ENCODE data around the gene SLC8A2.
"Not testable (repeated sequence)": the region's sequence is repeated elsewhere in the genome, so short reads cannot be mapped to it uniquely, and the experiment has no call there.

The SLC8A2 gene

DNA sequence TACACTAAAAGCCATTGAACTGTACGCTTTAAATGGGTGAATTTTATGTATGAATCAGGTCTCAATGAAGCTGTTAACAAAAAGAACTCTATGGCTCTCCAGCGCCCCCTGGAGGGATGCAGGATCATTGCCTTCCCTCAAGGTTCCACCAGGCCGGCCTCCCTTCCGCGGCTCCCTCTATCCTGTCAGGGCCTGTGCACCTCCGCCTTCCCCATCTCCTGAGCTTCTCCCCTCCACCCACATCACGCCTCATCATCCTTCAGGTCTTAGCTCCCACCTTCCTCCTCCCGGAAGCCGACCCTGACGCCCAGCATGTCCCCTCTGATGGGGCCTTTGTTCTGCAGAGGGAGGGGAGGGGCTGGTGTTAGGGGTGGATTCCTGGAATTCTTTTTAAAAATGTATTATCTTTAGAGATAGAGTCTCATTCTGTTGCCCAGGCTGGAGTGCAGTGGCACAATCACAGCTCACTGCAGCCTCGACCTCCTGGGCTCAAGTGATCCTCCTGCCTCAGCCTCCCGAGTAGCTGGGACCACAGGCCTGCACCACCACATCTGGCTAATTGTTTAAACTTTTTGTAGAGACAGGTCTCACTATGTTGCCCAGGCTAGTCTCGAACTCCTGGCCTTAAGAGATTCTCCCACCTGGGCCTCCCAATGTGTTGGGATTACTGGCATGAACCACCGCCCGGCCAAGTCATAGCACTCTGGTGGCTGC lies 80.0 kb downstream of the SLC8A2 start:
- Histone ChIP-seq H2BK12ac (ENCODE audit: low read length) (no peak overlapping the region), H3K36me3 (replicated peaks in 1 of 2; ENCODE audit: control insufficient read depth in 2 of 2, insufficient read depth in 2 of 2, low read length in 2 of 2) (no peaks in the 10 kb centered on the region), H3K9me3 (replicated peaks in 1 of 2; ENCODE audit: control insufficient read depth in 2 of 2, insufficient read depth in 1 of 2, low read depth in 1 of 2, low read length in 2 of 2) (no peaks in the 10 kb centered on the region), H3K18ac (ENCODE audit: low read length) (peak overlapping the region; percentile 92), H2AFZ (ENCODE audit: low read length) (peak overlapping the region; percentile 85), H2BK120ac (ENCODE audit: low read depth, low read length) (no peak overlapping the region), H3K27me3 (ENCODE audit: control insufficient read depth in 3 of 3, insufficient read depth in 3 of 3, low read depth in 1 of 3, low read length in 3 of 3) (no peaks in the 10 kb centered on the region), H3K4me2 (ENCODE audit: insufficient read depth, low read length, poor library complexity, severe bottlenecking) (no peak overlapping the region), H3K23ac (ENCODE audit: low read depth, low read length, poor library complexity) (no peak overlapping the region), H3K4me1 (ENCODE audit: control insufficient read depth in 2 of 2, insufficient read depth in 1 of 2, low read depth in 1 of 2, low read length in 2 of 2) (peaks cover 4% of the 10 kb centered on the region in 2 donors), H3K27ac (replicated peaks; ENCODE audit: low read length) (peak overlapping the region; percentile 2), H2BK15ac (ENCODE audit: low read length) (peak overlapping the region; percentile 59), H3K9ac (ENCODE audit: low read depth, low read length, poor library complexity) (no peak overlapping the region), H2BK5ac (ENCODE audit: low read length) (no peak overlapping the region), H3K4me3 (ENCODE audit: low read length in 2 of 2) (no peak overlapping the region), H3K79me1 (ENCODE audit: low read depth, low read length) (no peaks in the 10 kb centered on the region), H2AK5ac (ENCODE audit: low read depth, low read length) (no peak overlapping the region), H4K91ac (ENCODE audit: low read depth, low read length, poor library complexity) (no peak overlapping the region), H3K14ac (ENCODE audit: low read length) (no peak overlapping the region), H4K8ac (ENCODE audit: low read depth, low read length) (no peak overlapping the region), H3K4ac (ENCODE audit: low read length) (no peak overlapping the region)
- no CpG with 5 or more reads among the region's 15 CpGs for WGBS, 2 donors (ENCODE audit: extremely low coverage in 2 of 2, insufficient read length in 2 of 2, insufficient replicate concordance in 1 of 2)
- DNase-seq (ENCODE audit: low spot score) = peak; percentile 52

DNA sequence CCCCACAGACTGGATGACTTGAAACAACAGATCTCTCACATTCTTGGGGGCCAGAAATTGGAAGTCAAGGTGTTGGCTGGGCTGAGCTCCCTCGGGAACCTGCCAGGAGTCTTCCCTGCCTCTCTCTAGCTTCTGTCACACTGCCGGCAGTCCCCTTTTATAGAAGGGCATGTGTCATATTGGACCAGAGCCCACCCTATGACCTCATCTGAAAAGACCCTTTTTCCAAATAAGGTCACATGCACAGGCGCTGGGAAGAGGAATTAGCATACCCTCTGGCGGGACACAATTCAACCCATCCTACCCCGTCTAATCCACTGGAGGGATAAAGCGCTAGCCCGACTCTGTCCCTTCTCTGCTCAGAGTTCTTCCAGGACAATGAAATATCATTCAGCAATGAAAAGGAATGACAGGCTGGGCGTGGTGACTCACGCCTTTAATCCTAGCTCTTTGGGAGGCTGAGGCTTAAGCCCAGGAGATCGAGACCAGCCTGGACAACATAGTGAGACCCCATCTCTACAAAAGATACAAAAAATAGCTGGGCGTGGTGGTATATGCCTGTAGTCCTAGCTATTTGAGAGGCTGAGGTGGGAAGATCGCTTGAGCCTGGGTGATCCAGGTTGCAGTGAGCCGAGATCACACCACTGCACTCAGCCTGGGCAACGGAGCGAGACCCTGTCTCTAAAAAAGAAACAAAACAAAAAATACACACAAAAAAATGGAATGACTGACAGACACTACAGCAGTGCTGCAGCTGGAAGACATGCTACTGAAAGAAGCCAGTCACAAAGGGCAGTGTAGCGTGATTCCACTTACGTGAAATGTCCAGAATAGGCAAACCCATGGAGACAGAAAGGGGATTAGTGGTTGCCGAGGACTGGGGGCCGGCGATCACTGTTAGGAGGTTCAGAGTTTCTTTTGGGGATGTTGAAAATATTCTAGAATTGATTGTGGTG lies 80.9 kb downstream of the SLC8A2 start:
- H2BK120ac ChIP-seq (ENCODE audit: low read depth, low read length) = no peak overlapping the region
- no peak overlapping the region for H2BK5ac ChIP-seq (ENCODE audit: low read length)
- peak overlapping the region; percentile 2 for H3K27ac ChIP-seq (replicated peaks; ENCODE audit: low read length)
- WGBS, 2 donors (ENCODE audit: extremely low coverage in 2 of 2, insufficient read length in 2 of 2, insufficient replicate concordance in 1 of 2) = no CpG with 5 or more reads among the region's 20 CpGs
- no peak overlapping the region for H2AK5ac ChIP-seq (ENCODE audit: low read depth, low read length)
- H3K36me3 ChIP-seq (replicated peaks in 1 of 2; ENCODE audit: control insufficient read depth in 2 of 2, insufficient read depth in 2 of 2, low read length in 2 of 2) = no peaks in the 10 kb centered on the region
- H3K23ac ChIP-seq (ENCODE audit: low read depth, low read length, poor library complexity) = no peak overlapping the region
- H4K91ac ChIP-seq (ENCODE audit: low read depth, low read length, poor library complexity) = no peak overlapping the region
- no peak overlapping the region for H2BK12ac ChIP-seq (ENCODE audit: low read length)
- H3K79me1 ChIP-seq (ENCODE audit: low read depth, low read length) = no peaks in the 10 kb centered on the region
- no peak overlapping the region for H2AFZ ChIP-seq (ENCODE audit: low read length)
- H3K4me2 ChIP-seq (ENCODE audit: insufficient read depth, low read length, poor library complexity, severe bottlenecking) = no peak overlapping the region
- no peaks in the 10 kb centered on the region for H3K27me3 ChIP-seq (ENCODE audit: control insufficient read depth in 3 of 3, insufficient read depth in 3 of 3, low read depth in 1 of 3, low read length in 3 of 3)
- no peak overlapping the region for H3K9ac ChIP-seq (ENCODE audit: low read depth, low read length, poor library complexity)
- H3K4me1 ChIP-seq (ENCODE audit: control insufficient read depth in 2 of 2, insufficient read depth in 1 of 2, low read depth in 1 of 2, low read length in 2 of 2) = peaks cover 4% of the 10 kb centered on the region in 2 donors
- no peak overlapping the region for H3K14ac ChIP-seq (ENCODE audit: low read length)
- H3K9me3 ChIP-seq (replicated peaks in 1 of 2; ENCODE audit: control insufficient read depth in 2 of 2, insufficient read depth in 1 of 2, low read depth in 1 of 2, low read length in 2 of 2) = no peaks in the 10 kb centered on the region
- H3K4me3 ChIP-seq (ENCODE audit: low read length in 2 of 2) = no peak overlapping the region
- no peak overlapping the region for H2BK15ac ChIP-seq (ENCODE audit: low read length)
- DNase-seq (ENCODE audit: low spot score) = no peak
- no peak overlapping the region for H3K18ac ChIP-seq (ENCODE audit: low read length)
- H3K4ac ChIP-seq (ENCODE audit: low read length) = no peak overlapping the region
- H4K8ac ChIP-seq (ENCODE audit: low read depth, low read length) = no peak overlapping the region

DNA sequence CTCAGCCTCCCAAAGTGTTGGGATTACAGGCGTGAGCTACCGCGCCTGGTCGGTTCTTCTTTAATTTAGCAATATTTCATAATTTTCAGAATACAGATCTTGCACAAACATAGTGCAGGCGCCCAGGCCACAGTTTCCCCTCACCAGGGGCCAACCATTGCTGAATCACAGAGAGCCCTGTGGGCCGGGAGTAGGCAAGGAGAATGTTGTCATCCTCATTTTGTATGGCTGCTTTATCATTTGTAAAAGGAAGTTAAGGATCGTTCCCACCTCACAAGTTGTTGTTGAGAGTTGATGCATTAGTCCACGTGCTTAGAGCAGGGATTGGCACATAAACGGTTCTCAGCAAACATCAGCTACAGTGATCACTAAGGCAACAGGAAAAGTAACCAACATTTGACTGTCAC lies 82.5 kb downstream of the SLC8A2 start:
- Histone ChIP-seq H3K9ac (ENCODE audit: low read depth, low read length, poor library complexity) (no peak overlapping the region), H3K4ac (ENCODE audit: low read length) (no peak overlapping the region), H2AFZ (ENCODE audit: low read length) (no peak overlapping the region), H3K36me3 (replicated peaks in 1 of 2; ENCODE audit: control insufficient read depth in 2 of 2, insufficient read depth in 2 of 2, low read length in 2 of 2) (no peaks in the 10 kb centered on the region), H3K27ac (replicated peaks; ENCODE audit: low read length) (no peak overlapping the region), H3K4me2 (ENCODE audit: insufficient read depth, low read length, poor library complexity, severe bottlenecking) (no peak overlapping the region), H2BK12ac (ENCODE audit: low read length) (no peak overlapping the region), H4K8ac (ENCODE audit: low read depth, low read length) (no peak overlapping the region), H2BK5ac (ENCODE audit: low read length) (no peak overlapping the region), H3K27me3 (ENCODE audit: control insufficient read depth in 3 of 3, insufficient read depth in 3 of 3, low read depth in 1 of 3, low read length in 3 of 3) (no peaks in the 10 kb centered on the region), H3K4me1 (ENCODE audit: control insufficient read depth in 2 of 2, insufficient read depth in 1 of 2, low read depth in 1 of 2, low read length in 2 of 2) (peaks cover 4% of the 10 kb centered on the region in 2 donors), H2BK120ac (ENCODE audit: low read depth, low read length) (no peak overlapping the region), H2BK15ac (ENCODE audit: low read length) (no peak overlapping the region), H3K18ac (ENCODE audit: low read length) (no peak overlapping the region), H2AK5ac (ENCODE audit: low read depth, low read length) (no peak overlapping the region), H3K14ac (ENCODE audit: low read length) (no peak overlapping the region), H3K79me1 (ENCODE audit: low read depth, low read length) (no peaks in the 10 kb centered on the region), H3K9me3 (replicated peaks in 1 of 2; ENCODE audit: control insufficient read depth in 2 of 2, insufficient read depth in 1 of 2, low read depth in 1 of 2, low read length in 2 of 2) (no peaks in the 10 kb centered on the region), H4K91ac (ENCODE audit: low read depth, low read length, poor library complexity) (no peak overlapping the region), H3K4me3 (ENCODE audit: low read length in 2 of 2) (no peak overlapping the region), H3K23ac (ENCODE audit: low read depth, low read length, poor library complexity) (no peak overlapping the region)
- no peak for DNase-seq (ENCODE audit: low spot score)
- no CpG with 5 or more reads among the region's 9 CpGs for WGBS, 2 donors (ENCODE audit: extremely low coverage in 2 of 2, insufficient read length in 2 of 2, insufficient replicate concordance in 1 of 2)

DNA sequence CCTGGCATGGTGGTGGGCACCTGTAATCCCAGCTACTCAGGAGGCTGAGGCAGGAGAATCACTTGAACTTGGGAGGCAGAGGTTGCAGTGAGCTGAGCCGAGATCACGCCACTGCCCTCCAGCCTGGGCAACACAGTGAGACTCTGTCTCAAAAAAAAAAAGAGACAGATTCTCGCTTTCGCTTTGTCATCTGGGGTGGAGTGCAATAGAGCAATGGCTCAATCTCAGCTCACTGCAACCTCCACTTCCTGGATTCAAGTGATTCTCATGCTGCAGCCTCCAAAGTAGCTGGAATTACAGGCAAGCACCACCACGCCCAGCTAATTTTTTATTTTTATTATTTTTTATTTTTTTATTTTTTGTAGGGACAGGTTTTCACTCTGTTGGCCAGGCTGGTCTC lies 83.0 kb downstream of the SLC8A2 start:
- H2AK5ac ChIP-seq (ENCODE audit: low read depth, low read length); H3K27me3 ChIP-seq (ENCODE audit: control insufficient read depth in 3 of 3, insufficient read depth in 3 of 3, low read depth in 1 of 3, low read length in 3 of 3); H4K8ac ChIP-seq (ENCODE audit: low read depth, low read length); H3K9ac ChIP-seq (ENCODE audit: low read depth, low read length, poor library complexity); H3K4me3 ChIP-seq (ENCODE audit: low read length in 2 of 2); H3K4me2 ChIP-seq (ENCODE audit: insufficient read depth, low read length, poor library complexity, severe bottlenecking); H3K9me3 ChIP-seq (replicated peaks in 1 of 2; ENCODE audit: control insufficient read depth in 2 of 2, insufficient read depth in 1 of 2, low read depth in 1 of 2, low read length in 2 of 2); H2BK15ac ChIP-seq (ENCODE audit: low read length); H3K14ac ChIP-seq (ENCODE audit: low read length); H2BK12ac ChIP-seq (ENCODE audit: low read length); H3K27ac ChIP-seq (replicated peaks; ENCODE audit: low read length); H4K91ac ChIP-seq (ENCODE audit: low read depth, low read length, poor library complexity); H3K23ac ChIP-seq (ENCODE audit: low read depth, low read length, poor library complexity); H2BK5ac ChIP-seq (ENCODE audit: low read length); H3K36me3 ChIP-seq (replicated peaks in 1 of 2; ENCODE audit: control insufficient read depth in 2 of 2, insufficient read depth in 2 of 2, low read length in 2 of 2); H3K4me1 ChIP-seq (ENCODE audit: control insufficient read depth in 2 of 2, insufficient read depth in 1 of 2, low read depth in 1 of 2, low read length in 2 of 2); H3K79me1 ChIP-seq (ENCODE audit: low read depth, low read length); DNase-seq (ENCODE audit: low spot score); H3K18ac ChIP-seq (ENCODE audit: low read length); H3K4ac ChIP-seq (ENCODE audit: low read length); H2AFZ ChIP-seq (ENCODE audit: low read length); H2BK120ac ChIP-seq (ENCODE audit: low read depth, low read length): not testable (repeated sequence)
- no CpG with 5 or more reads among the region's 5 CpGs for WGBS, 2 donors (ENCODE audit: extremely low coverage in 2 of 2, insufficient read length in 2 of 2, insufficient replicate concordance in 1 of 2)

Measured in neuronal stem cell (in vitro differentiated cells).